IPS-18c (cell line): ENCODE measurements around the gene PDGFA.

Source experiments
- H3K4me3 ChIP-seq: 2 replicates; pipeline ENCODE4 v1.7.0; 2013; ENCODE audit warnings: low read depth, mild to moderate bottlenecking, low read length, moderate library complexity; ENCODE audit not compliant: insufficient read depth
- H3K9me3 ChIP-seq: one replicate; pipeline ENCODE4 v1.6.1; 2013; ENCODE audit warnings: mild to moderate bottlenecking, low read length, moderate library complexity; ENCODE audit not compliant: control insufficient read depth, insufficient read depth

The PDGFA gene

DNA sequence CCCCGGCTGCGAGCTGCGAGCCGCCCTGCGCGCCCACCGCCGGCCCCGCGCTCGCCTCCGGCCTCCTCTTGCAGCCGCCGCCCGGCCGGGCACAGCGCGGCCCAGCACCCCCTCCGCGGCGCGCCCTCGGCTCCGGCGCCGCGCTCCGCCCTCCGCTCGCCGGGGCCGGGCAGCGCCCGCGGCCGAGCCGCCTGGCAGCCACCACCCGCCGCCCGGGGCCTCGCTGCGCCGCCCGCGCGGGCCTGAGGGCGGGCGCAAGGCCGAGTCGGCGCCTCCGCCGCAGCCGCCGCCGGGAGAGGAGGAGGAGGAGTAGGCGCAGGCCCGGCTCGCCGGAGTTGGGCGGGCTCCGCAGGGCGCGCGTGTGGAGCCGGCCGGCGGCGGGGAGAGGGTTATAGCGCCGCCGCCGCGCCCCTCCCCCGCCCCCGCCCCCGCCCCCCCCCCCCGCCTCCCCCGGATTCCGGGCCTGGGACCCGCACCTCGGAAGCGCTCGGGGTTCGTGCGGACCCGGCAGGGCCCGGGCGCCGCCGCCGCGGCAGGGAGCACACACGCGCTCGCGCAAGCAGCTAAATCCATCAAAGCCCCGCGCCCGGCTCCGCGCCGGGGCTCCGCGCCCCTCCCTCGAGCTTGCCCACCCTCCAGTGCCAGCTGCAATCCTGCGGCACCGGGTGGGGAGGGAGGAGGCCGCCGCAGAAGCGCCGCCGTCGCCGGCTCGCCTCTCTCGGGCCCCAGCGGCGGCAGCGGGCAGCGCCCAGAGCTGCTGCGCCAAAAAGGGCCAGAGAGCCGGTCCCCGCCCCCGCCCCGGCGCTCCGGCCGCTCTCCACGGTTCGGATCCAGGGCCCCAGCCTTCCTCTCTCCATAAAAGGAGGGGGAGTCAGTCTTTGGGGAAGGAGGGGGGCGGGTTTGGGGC is at the start of gene PDGFA:
PDGFA (minus strand) TSS at position 363 of the 907 bp plus-strand sequence. CDS start 845 bp downstream, outside the sequence.
- Histone ChIP-seq H3K9me3 (no peaks in the 10 kb centered on the region), H3K4me3 (peak within 1 kb of the TSS; percentile 77)

- Histone ChIP-seq H3K9me3 (peaks cover 3% of the 10 kb centered on the region), H3K4me3 (no peak overlapping the region)
Measured at GRCh38 chr7:568031-568951, 48.6 kb upstream of the PDGFA start.

GRCh38 chr7:567305-567883 is 47.7 kb upstream of the PDGFA start:
- no peak overlapping the region for H3K4me3 ChIP-seq
- peaks cover 3% of the 10 kb centered on the region for H3K9me3 ChIP-seq

GRCh38 chr7:566100-566499 is 46.5 kb upstream of the PDGFA start:
- peaks cover 3% of the 10 kb centered on the region for H3K9me3 ChIP-seq
- no peak overlapping the region for H3K4me3 ChIP-seq

DNA sequence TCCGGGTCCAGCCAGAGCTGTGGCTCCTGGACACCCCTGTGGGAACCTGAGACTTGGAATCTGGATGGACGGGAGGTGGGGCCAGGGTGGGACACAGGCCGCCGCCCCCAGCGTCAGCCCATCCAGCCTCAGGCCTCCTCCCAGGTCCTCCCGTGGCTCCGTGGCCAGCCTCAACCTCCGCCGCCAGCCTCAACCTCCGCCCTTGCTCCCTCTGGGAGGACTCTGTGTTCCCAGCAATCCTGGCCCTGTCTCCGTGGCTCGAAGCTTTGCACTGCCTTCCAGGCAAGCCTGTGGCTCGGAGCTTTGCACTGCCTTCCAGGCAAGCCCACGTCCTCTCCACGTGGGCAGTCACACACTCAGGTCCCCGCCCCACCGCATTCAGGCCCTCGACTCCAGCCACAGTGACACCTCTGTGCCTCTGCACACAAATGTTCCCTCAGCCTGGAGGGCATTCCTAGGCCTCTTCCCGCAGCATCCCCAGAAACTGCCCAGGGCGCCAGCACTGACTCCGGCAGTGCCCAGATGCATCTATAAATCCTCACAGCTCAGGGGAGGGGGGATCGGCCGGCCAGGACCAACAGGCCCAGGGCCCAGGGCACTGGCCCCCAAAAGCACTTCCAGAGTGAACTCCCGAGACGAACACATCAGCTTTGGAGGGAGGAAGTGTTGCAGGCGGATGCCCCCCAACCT is 44.7 kb upstream of the PDGFA start:
- H3K4me3 ChIP-seq = no peak overlapping the region
- H3K9me3 ChIP-seq = peaks cover 3% of the 10 kb centered on the region

DNA sequence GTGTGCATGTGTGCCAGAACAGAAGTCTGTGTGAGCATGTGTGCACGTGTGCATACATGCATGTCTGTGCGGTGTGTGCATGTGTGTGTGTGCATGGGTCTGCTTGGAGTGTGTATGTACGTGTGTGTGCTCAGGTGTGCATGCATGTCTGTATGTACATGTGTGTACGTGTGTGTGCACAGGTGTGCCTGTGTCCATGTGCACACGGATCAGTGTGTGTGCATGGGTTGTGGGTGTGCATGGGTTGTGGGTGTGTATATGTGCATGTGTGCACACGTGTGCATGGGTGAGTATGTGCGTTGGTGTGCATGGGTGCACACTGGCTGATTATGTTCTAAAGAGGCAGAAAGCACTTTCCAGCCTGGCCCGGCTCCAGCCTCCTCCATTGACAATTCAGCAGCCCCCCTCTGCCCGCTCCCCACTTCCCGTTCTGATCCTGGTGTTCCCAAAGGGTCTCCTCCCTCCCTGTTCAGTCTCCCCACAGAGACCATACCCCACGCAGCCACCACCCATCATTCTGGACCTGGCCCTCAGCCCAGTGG is 44.1 kb upstream of the PDGFA start:
- H3K9me3 ChIP-seq = peaks cover 3% of the 10 kb centered on the region
- H3K4me3 ChIP-seq = no peak overlapping the region

GRCh38 chr7:562789-563628 is 43.4 kb upstream of the PDGFA start:
- peaks cover 3% of the 10 kb centered on the region for H3K9me3 ChIP-seq
- H3K4me3 ChIP-seq = no peak overlapping the region; the same call in 1 of the 2 replicates

DNA sequence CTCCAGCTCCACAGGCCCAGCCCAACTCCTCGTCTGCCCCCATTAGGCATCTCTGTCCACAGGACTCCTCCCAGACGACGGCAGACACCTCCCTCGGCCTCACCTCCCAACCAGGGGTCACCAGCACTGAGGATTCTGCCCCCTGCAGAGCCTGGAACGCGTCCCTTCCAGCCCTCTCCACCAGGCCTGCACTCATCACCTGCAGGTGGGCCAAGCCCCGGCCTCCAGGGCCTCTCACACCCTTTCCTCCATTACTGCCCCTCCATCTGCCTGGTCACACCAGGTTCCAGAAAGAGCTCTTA is 42.7 kb upstream of the PDGFA start:
- no peak overlapping the region for H3K4me3 ChIP-seq
- peaks cover 3% of the 10 kb centered on the region for H3K9me3 ChIP-seq

DNA sequence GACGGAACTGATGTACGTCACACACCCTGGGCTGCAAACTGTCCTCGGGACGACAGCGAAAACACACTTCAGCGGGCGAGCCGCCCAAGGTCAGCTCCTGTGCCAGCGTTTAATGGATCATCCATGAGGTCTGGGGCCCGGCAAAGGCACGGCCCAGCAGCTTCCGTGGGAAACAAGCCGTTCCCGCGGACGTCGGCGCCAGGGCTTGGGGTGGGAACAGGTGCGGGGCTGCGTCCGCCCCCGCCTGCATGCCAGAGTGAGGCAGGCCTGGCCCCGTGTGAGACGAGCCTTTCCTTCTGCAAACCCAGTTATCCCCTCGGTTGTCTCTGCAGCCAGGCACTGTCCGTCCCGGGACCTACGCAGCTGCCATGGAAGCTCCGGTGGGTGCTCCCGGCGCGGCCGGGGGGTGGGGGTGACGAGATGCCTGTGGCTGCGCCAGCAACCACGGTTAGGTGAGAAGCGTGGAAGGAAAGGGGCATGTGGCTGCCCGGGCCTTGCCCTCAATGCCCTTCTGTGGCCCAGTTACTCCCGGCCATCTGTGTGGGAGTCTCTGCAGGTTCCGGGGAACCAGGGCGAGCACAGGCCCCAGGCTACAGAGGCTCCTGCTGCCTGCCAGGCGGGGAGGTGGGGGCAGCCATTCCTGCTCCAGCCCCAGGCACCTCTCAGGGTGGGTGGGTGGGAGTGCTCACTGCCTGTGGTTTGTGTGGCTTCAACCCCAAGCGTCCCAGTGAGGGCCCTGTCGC is 42.2 kb upstream of the PDGFA start:
- no peak overlapping the region for H3K4me3 ChIP-seq
- H3K9me3 ChIP-seq = peaks cover 3% of the 10 kb centered on the region

DNA sequence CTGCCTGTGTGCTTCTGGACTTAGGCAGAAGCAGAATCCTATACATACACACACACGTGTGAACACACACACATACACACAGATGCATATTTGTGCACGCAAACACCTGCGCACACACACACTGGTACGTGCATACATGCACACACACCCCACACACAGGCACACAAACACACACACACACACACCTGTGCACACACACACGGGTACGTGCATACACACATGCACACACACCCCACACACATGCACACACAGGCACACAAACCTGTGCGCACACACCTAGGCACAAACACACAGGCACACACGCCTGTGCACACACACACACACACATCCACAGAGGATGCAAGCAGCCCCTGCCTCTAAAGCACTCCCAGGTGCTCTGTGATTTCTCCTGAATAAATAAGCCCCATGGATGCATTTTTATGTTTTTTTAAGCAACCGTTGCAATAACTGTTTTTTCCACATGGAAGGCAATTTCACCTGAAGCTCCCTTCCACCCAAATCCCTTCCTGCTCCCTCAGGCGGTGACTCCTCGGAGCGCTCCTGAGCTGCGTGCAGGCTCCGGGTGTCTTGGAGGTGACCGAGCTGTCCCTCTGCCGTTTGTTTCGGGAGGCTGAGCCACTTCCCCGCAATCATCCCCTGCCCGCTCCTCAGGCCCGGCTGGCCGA is 41.5 kb upstream of the PDGFA start:
- no peak overlapping the region for H3K4me3 ChIP-seq

DNA sequence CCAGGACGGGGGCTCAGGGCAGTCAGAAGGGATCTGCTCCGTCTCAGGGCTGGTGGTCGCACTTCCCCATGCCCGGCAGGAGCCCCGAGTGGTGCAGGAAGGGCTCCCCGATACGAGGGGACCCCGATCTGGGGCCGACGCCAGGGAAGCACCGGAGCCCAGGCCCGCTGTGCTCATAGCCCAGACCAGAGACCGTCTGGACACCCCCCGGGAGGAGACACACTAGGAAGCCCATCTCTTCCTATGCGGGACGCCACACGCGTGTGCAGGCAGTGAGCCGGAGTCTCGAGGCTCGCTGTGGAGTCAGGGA is 39.7 kb upstream of the PDGFA start:
- H3K4me3 ChIP-seq = no peak overlapping the region
- H3K9me3 ChIP-seq = no peaks in the 10 kb centered on the region

More for the DNA sequence above, 41.5 kb upstream of the PDGFA start:
- peaks cover 3% of the 10 kb centered on the region for H3K9me3 ChIP-seq

DNA sequence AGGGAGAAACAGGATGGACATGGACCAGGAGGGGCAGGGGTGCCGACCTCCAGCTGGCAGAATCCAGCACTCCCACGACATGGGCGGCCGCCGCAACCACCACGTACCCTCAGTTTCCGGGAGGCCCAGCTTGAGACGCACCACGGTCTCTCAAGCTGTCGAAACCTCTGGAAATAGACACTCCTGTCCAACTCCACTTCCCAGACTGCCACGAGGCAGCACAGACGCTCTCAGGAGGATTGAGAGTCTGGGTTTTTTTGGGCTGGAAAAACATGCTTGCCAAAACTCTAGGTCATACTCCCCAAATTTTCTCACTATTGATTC is 37.9 kb upstream of the PDGFA start:
- Histone ChIP-seq H3K4me3 (no peak overlapping the region), H3K9me3 (no peaks in the 10 kb centered on the region)

GRCh38 chr7:556837-557557 is 37.4 kb upstream of the PDGFA start:
- Histone ChIP-seq H3K9me3 (no peaks in the 10 kb centered on the region), H3K4me3 (no peak overlapping the region)

- Histone ChIP-seq H3K9me3 (no peaks in the 10 kb centered on the region), H3K4me3 (no peak overlapping the region)
Measured at GRCh38 chr7:556291-556826, 36.7 kb upstream of the PDGFA start.
